Skin epidermis (tissue), 12 donors: ENCODE measurements around the gene CCDC61.

Source experiments
- H3K27ac ChIP-seq, 21 experiments: fragments of 200-600 bp; sonication (generic) in 11 of 21; one replicate each; pipeline ENCODE4 v1.5.0; 2020; ENCODE audit warnings: mild to moderate bottlenecking in 3 of 21, inconsistent platforms in 2 of 21, moderate library complexity in 2 of 21
- H3K4me3 ChIP-seq, 7 experiments: fragments of 200-600 bp; sonication (generic) in 2 of 7; one replicate each; pipeline ENCODE4 v1.5.0; 2020; ENCODE audit warnings: inconsistent platforms in 2 of 7, mild to moderate bottlenecking in 2 of 7, moderate library complexity in 1 of 7

CCDC61 gene

DNA sequence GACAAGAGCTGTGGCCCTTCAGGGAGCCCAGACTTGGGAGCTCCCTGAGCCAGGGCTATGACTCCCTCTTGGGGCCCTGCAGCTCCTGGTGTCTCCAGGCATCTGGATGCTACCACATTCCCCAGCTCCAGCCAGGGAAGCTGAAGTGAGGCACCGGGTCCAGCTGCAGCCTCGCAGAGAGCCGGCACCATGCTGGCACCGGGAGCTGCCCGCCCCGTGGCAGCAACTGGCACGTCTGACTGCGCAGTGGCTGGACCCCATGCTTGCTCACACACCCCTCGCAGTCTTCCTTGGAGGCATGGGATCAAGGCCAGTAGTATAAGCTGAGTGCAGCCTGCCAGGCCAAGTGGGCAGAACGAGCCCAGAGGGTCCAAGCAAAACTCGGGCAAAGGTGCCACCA is 38.1 kb downstream of the CCDC61 start:
- Histone ChIP-seq H3K27ac (no peak overlapping the region), H3K4me3 (no peak overlapping the region)

DNA sequence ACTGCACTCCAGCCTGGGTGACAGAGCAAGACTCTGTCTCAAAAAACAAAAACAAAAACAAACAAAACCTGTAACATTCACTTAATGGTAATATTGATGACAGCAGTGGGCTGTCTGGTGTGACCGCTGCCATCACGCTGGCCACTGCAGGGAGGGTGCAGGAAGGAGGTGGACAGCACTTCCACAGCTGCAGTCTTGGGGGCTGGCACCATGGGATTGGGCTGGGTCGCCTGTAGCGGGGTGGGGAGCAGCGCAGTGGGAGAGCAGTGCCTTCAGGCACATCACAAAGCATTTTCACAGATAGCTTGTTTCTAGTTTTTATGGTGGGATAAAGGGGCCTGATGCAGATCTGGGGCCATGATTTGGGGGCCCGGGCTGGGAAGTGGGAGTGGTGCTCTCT is 40.3 kb downstream of the CCDC61 start:
- Histone ChIP-seq H3K4me3 (no peak overlapping the region), H3K27ac (no peak overlapping the region)

DNA sequence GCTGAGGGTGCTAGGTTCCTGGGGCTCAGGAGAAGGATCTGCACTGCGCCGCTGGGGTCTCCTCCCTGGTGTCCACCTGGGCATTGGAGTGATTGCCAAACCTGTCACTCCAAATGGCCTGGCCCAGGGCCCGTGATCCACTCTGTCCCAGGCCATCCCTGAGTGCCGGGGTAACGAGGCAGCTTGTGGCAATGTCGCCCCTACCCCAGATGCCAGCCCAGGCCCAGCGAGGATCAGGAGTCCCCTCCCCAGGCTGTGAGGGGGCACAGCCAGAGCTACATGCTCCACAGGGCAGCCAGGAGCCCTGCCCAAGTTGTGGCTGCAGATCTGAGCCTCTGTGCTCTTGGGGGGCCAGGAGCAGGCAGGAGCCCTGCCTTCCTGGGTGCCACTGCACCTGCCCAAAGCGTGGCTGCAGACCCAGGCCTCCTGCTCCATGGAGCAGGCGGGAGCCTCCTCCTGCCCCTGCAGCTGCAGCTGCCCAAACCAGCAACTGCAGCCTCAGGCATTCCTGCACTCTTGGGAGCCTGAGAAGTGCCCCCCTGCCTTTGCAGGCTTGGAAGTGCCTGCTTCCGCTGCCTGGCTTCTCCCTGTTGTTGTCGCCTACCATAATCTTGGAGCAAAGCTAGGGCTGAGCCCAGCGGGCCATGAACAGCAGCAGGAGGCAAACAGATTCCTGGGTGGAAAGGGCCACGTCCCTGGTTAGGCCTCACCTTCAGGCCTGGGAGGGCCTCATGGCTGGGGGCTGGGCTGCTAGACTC is 40.9 kb downstream of the CCDC61 start:
- peak overlapping the region in 1 of 21 experiments; percentile 36 for H3K27ac ChIP-seq

DNA sequence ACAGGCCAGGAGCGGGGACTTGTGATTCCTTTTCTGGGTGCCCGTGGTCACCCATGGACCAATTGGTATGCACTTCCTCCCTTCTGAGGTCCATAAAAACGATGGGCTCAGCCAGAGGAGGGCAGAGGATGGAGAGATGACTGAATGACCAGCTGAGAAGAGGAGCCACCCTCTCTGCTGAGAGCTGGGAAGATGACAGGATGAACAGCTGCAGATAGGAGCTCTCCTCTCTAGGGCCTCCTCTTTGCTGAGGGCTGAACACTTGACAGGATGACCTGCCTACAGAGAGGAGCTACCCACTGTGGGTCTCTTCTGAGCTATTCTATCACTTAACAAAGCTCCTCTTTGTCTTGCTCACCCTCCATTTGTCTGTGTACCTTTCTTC is 41.5 kb downstream of the CCDC61 start:
- Histone ChIP-seq H3K4me3 (no peak overlapping the region), H3K27ac (peak overlapping the region in 1 of 21 experiments; percentile 36)

More for the DNA sequence above, 40.9 kb downstream of the CCDC61 start:
- no peak overlapping the region for H3K4me3 ChIP-seq

DNA sequence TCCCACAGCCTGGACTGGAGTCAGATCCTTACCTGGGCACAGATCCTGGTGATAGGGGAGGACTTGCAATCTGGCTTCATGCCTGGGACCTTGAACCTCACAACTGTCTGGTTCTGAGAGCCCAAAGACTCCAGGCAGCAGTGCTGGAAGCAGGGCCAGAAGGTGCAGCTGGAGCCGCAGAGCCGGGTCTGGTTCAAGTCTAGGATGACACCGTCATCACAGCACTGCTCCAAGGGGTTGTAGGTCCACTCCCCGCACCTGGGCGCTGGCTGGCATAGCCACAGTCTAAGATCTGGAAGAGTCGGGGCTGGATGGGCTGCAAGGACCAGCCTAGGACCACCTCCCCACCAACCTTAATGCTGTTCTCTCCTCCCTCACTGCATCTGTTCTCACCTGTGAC is 44.9 kb downstream of the CCDC61 start:
- peak overlapping the region in 2 of 21 experiments; percentile 13 to 35 for H3K27ac ChIP-seq
- H3K4me3 ChIP-seq, result no peak overlapping the region

DNA sequence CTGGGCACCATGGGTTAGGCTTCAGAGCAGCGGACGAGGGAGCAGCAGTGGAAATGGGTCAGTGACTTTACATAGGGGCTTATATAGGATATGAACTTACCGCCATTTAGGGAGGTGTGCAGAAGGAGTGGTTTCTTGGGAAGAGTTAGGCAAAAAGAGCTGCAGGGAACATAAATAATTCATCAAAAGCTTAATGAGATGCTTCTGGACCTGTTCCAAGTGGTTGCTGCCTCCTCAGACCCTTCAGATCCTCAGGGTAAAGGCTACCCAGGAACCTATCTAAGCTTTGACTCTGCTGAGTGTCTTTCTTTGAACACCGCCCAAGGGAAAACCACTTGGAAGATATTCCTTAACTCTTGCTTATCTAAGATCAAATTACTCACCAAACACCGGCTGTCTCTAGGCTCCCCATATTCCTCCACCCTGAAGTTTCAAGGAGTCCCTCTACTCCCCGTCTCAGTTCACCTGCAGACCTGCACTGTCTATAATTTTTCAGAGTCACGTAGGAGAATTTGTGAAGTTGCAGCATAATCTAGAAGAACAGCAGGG is 45.8 kb downstream of the CCDC61 start, which contains the start of gene IGFL4:
Gene IGFL4 (minus strand): TSS at position 51 of the 549 bp plus-strand sequence. CDS start 40 bp downstream, at position 11.
- H3K4me3 ChIP-seq, result no peak within 1 kb of the TSS
- H3K27ac ChIP-seq, result peak within 1 kb of the TSS in 4 of 21 experiments; percentile 9 to 39 (median 24)

DNA sequence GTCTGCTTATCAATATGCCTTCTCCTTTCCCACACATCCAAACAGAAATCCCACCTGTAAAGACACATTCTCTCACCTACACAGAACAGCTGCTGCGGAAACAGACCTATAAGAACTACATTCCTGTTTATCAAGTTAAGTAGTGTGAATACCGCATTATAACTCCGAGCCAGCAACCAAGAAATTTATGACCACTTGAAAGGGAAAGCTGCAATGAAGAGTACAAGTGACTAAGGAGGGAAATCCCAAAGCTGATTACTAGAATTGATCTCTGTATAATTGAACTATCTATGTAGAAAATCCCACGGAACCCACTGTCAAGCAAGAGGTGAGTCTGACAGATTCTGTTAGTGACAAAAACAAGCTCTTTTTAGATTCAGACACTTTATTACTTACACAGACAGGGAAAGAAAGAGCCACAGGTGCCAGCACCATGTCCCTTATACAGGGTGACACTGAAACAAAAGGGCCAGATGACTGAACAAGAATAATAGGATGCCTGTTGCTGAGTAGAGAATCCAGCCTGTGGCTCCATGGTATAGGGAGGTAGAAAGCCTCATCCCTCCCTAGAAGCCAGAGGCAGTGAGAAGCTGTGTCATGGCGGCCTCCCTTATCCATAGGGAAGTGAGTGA is 47.1 kb downstream of the CCDC61 start:
- peak overlapping the region in 4 of 21 experiments; percentile 4 to 39 (median 9) for H3K27ac ChIP-seq
- no peak overlapping the region for H3K4me3 ChIP-seq

DNA sequence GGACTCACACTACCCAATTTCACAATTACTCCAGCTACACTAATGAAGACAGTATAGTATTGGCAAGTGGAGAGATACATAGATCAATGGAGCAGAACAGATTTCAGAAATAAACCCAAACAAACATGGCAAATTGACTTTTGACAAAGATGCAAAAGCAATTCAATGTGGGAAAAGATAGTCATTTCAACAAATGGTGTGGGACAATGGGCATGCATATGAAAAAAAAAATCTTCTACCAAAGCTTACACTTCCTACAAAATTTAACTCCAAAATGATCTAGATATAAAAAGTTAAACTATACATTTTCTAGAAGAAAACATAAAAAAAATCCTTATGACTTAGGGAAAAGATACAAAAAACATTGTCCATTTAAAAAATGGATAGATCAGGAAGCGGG is 48.3 kb downstream of the CCDC61 start:
- Histone ChIP-seq H3K27ac (no peak overlapping the region), H3K4me3 (no peak overlapping the region)

DNA sequence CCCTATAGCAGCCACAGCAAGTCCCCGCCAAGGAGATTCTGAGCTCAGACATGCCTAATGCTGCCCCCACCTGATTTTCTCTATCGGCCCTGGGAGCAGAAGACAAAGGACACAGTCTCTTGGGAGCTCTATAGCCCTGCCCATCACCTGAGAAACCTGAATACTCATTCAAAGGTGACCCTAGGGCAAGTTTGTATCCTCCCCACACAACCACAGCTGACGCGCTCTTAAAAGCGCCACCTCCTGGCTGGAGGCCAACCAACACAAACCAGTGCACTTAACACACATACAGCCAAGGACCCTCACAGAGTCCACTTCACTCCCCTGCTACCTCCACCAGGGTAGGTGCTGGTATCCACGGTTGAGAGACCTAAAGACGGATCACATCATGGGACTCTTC is 54.3 kb downstream of the CCDC61 start:
- Histone ChIP-seq H3K4me3 (no peak overlapping the region), H3K27ac (peak overlapping the region in 2 of 21 experiments; percentile 37 to 41)

DNA sequence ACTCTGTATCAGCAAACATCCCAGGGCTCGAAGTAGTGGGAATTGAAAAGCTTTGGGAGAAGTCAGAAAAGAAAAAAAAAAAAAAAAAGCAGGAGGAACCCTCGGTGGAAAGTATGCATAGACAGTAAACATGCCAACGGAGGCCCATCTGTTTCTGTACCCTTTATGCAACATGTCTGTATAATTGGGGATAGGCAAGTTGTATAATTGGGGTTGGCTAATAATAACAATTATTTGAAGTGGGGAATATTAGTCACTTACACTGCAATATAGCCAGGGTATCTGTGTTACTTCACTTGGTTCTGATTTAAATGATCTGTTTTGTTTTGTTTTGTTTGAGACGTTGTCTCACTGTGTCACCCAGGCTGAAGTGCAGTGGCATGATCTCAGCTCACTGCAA is 57.6 kb downstream of the CCDC61 start:
- Histone ChIP-seq H3K27ac (peak overlapping the region in 1 of 21 experiments; percentile 5), H3K4me3 (no peak overlapping the region)

DNA sequence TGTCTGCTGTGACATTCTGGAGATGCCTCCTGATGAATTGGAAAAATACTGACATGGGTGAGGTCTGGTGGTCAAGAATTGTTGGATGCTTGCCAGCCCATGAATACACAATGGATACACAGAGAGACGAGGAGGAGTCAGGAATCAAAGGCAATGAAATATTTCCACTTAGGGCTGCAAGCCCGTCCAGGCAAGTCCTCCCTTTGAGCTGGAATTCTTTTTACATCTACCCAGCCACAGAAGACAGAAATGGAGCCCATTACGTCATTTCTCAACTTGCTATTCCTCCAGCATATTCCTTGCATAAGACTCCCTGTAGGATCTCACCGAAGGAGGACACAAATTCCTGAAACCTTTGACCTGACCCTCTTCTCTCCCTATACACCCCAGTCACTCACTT is 61.3 kb downstream of the CCDC61 start:
- Histone ChIP-seq H3K4me3 (no peak overlapping the region), H3K27ac (peak overlapping the region in 7 of 21 experiments; percentile 12 to 53 (median 47))

DNA sequence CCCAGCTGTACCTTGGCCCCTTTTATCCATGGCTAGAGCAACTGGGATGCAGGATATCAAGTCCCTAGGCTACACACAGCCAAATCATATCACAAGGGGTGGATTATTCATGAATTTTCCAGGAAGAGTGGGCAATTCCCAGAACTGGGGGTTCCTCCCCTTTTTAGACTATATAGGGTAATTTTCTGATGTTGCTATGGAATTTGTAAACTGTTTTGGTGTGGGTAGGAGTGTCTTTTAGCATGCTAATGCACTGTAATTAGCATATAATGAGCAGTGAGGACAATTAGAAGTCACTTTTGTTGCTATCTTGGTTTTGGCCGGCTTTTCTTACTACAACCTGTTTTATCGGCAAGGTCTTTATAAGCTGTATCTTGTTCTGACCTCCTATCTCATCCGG is 63.5 kb downstream of the CCDC61 start:
- no peak overlapping the region for H3K27ac ChIP-seq
- H3K4me3 ChIP-seq, result no peak overlapping the region

DNA sequence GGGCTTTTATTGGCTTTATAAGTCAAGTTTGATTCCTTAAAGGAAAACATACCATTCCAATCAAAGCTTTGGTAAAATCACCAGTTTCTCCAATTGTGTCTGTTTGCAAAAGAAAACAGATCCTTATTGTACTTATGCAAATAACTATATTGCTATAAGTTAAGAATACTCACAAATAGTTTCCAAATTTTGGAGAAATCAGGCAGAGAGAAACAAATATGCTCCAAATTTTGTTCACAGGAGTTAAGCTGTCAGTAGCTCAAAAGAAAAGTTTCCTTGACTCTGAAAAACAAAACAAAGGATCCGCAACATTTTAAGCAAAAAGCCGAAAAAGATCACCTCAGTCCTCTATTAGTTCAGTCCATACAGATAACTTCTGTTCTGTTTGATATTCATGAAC is 64.7 kb downstream of the CCDC61 start:
- H3K4me3 ChIP-seq, result no peak overlapping the region
- H3K27ac ChIP-seq, result no peak overlapping the region

DNA sequence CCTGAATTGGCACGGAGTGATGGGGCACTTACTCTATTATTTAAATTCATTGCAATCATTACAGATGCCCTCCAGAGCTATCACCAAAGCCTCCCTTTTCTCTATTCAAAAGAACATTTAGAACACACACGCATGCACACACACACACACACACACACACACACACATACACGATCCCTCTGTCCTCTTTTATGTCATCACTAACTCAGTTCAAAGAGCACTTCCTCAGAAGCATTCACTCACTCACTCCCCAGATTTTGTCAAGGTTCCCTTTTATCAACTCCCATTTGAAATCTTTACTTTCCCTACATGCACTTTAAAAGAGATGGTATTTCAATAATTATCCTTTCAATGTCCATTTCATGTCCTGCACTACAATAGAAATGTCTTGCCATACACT is 67.9 kb downstream of the CCDC61 start:
- Histone ChIP-seq H3K4me3 (no peak overlapping the region), H3K27ac (no peak overlapping the region)

DNA sequence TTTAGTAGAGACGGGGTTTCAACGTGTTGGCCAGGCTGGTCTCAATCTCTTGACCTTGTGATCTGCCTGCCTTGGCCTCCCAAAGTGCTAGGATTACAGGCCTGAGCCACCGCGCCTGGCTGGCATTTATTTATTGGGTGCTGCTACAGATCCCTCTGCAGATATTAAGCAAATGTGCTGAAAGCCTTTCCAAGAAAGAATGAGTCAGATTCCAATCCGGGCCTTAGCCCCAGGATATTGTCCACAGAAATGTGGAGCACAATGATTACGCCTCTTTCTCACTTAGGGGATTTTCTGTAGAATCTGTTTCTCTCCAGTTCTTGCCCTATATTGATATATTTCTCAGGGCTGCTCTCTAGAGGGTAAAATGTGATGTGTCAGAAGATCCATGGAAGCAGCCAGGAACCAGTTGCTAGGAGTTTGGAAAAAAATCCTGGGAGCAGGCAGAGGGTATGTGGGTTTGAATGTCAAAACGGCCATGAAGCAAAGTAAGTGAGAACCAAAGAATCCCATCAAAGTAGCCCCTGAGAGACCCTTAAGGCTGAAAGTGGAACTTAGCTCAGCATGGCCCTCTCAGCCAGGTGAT is 70.3 kb downstream of the CCDC61 start:
- peak overlapping the region in 9 of 21 experiments; percentile 7 to 64 (median 29) for H3K27ac ChIP-seq
- no peak overlapping the region for H3K4me3 ChIP-seq

DNA sequence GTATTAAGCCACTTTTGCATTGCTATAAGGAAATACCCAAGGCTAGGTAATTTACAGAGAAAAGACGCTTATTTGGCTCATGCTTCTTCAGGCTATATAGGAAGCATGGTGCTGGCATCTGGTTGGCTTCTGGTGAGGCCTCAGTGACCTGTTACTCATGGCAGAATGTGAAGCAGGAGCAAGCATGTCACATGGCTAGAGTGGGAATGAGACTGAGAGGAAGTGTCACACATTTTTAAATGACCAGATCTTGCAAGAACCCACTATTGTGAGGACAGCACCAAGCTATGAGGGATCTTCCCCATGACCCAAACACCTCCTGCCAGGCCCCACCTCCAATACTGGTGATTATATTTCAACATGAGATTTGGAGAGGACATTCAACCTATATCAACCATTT is 71.2 kb downstream of the CCDC61 start:
- Histone ChIP-seq H3K27ac (peak overlapping the region in 3 of 21 experiments; percentile 19 to 47 (median 26)), H3K4me3 (no peak overlapping the region)

DNA sequence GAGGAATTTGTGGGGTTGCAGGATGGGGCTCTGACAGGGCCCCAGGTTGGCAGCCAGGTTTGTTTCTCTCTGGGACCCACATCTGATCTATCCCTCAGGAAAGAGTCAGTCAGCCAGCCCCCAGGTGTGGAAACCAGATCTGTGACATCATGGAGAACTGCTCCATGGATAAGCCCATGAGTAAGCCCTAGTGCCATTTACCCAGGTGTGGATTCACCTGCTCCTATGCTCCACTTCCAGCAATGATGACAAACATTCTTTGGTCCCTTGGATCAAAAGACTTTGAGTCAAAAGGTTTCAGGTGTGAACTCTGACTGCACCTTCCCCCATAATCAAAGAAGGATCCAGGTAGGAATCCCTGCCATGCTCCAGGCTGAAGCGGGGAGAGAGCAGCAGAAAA is 72.4 kb downstream of the CCDC61 start:
- Histone ChIP-seq H3K4me3 (no peak overlapping the region), H3K27ac (peak overlapping the region in 8 of 21 experiments; percentile 6 to 47 (median 20))
